Stimulated activated CD4-positive, alpha-beta T cell treated with anti-CD3 and anti-CD28 coated beads, Interleukin-1b, Interleukin-23, amount 100 ng/mL, for 1 hour (primary cell): ENCODE results near the gene TOR2A.

ENCODE experiments used
- DNase-seq, 2 donors: peaks; one replicate each; pipeline ENCODE4 v3.0.0-alpha.2; 2020; ENCODE audit warnings: low read depth in 2 of 2

The TOR2A gene

DNA sequence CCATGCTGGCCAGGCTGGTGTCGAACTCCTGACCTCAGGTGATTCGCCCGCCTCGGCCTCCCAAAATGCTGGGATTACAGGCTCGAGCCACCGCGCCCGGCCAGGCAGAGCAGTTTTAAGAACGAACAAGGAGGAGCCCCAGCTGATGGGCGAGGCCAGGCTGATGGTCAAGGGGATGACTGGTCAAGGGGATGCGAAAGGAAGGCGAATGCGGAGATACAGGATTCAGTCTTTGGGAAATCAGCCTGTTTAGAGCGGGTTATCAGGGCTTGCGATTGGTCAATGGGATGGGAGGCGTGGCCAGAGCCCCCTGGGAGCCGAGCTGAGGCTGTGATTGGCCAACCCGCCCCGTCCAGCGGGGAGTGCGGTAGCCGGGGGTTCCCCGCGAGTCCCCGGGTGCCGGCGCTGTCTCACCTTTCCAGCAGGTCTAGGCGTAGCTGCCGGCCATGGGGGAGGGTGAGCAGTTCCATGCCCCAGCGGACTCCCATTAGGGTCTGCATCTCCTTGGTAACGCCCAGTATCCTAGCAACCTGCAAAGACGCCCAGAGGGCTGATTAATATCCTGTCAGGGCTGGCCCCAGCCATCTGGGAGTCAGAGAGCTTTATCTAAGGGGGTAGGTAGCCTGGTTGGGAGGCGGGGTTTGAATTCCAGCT, 7.5 kb upstream of the TOR2A start:
- no peak for DNase-seq

GRCh38 chr9:127741831-127742434, 6.8 kb upstream of the TOR2A start:
- DNase-seq, result no peak

DNA sequence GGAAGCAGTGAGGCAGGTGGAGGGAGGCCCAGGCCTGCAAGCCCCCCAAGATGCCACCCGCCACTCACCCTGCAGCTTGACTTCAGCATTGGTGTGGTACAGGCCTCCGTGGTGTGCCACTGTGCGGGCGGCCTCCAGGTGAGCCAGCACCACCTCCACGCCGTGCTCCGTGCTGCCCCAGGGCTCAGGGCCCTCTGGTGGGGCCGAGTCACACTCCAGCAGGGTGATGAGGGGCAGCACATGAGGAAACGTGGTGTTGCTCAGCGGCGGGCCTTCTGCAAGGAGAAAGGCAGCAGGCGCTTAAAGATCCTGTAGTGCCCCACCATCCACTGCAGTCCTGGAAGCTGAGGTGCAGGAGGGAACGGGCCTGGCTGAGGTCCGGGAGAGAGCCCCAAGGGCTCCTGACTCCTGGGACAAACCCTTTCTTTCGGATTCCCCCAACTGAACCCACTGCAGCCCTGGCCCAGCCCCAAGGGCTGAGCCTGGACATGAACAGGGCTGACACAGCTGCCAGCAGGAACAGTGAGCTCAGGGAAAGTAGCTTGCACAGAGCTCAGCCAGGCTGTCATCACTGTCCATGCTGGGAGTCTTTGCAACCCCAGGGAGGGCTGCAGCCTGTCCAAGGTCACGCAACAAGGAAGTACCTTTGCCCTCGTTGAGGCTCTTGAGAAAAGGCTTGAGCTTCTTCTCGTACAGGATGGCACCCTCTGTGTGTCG, 4.7 kb upstream of the TOR2A start:
- no peak for DNase-seq

DNA sequence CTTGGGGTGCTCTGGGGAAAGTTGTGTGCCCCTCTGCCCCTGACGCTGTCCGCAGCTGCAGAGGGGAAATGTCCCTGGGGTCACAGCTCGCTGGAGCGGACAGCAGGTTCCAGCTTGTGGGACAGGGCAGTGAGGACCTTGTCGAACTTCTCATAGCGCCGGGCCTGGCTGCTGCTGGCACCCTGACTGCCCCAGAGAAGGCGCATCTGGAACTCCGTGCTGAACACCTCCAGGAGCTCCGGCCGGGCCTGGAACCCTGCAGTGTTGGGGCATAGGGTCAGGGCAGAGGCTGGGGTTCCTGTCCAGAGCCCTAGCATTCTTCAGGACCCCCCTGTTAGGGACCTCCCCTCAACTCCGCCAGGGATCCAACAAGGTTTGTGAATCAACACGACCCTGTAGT, 3.6 kb upstream of the TOR2A start:
- DNase-seq, result no peak

- DNase-seq, result no peak
Observed at GRCh38 chr9:127735530-127736185, 564 bp upstream of the TOR2A start.

DNA sequence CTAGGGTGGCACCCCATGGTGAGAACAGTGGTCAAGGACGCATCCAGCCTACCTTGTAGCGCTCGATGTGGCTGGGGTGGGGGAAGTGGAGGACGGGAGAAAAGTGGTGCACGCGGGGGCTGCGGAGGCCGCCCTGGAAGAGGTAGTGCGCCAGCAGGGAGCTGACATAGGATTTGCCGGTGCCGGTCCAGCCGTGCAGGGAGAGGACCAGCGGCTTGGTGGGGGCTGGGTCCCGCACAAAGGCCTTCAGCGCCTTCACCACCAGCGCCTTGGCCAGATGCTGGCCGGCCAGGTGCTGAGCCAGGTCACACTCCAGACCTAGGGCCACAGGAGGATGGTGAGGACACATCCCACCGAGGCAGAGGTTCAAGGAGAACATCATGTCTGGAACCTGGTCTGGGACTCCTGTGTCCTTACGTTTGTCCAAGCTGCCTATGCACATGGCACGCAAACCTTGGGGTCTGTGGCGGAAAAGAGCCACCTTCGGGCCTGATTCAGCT, 797 bp downstream of the TOR2A start:
- no peak for DNase-seq

GRCh38 chr9:127733614-127734013, 1.5 kb downstream of the TOR2A start:
- DNase-seq, result no peak

- no peak for DNase-seq
Observed at GRCh38 chr9:127732444-127732843, 2.6 kb downstream of the TOR2A start.

GRCh38 chr9:127731938-127732337, 3.2 kb downstream of the TOR2A start:
- no peak for DNase-seq

- DNase-seq, result no peak
Observed at GRCh38 chr9:127730799-127731410, 4.2 kb downstream of the TOR2A start.

DNA sequence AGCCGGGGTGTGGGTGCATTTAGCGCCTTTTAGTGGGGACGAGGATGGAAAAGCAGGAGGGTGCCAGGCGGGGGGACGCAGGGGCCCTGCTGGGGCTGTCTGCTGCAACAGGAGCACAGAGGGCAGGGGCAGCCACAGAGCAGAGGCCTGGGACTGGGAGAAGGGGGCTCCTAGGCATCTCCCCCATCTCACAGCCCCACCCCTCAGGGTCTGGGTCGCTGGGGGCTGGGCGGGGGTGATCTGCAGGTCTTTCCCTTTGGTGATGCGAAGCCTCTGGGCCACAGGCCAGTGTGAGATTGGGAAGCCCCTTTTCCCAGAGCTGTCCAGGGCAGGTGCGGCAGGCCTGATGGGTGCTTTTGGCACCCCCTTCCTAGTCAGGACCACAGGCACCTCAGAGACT, 4.8 kb downstream of the TOR2A start:
- no peak for DNase-seq

DNA sequence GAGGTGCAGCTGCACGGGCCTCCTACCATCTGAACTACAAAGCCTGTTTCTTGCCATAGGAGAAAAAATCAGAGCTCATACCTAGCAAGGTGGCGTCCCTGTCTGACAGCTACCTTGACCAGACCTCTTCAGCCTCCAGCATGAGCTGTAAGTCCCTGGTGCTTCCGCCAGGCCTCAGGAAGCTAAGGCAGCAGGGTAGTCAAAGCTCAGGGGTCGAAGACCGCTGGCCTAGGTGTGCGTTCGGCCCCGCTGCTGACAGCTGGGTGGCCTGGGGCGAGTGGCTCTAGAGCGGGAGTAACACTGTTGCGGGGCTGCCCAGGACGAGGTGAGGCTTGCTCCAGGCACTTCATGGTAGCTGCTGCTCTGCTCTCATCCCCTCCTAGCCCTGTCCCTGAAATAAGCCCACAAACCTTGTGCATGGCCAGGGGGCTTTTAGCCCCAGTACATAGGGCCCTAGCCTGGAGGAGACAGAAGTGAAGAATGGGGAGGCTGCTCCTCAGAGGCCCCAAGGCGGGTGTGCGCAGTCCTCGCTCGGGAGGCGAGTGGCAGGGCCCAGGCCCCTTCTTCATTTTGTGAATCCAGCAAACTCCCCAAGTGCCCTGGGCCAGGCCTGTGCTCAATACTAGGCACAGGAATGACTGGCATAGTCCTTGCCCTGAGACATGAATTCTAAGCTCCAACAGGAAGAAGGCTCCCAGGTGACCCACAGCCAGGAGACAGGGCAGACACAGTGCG, 5.4 kb downstream of the TOR2A start:
- DNase-seq, result no peak

GRCh38 chr9:127728808-127729207, 6.3 kb downstream of the TOR2A start:
- no peak for DNase-seq

- DNase-seq, result no peak
Observed at GRCh38 chr9:127726871-127727270, 8.2 kb downstream of the TOR2A start.

GRCh38 chr9:127724012-127724411, 11.1 kb downstream of the TOR2A start:
- DNase-seq, result no peak

DNA sequence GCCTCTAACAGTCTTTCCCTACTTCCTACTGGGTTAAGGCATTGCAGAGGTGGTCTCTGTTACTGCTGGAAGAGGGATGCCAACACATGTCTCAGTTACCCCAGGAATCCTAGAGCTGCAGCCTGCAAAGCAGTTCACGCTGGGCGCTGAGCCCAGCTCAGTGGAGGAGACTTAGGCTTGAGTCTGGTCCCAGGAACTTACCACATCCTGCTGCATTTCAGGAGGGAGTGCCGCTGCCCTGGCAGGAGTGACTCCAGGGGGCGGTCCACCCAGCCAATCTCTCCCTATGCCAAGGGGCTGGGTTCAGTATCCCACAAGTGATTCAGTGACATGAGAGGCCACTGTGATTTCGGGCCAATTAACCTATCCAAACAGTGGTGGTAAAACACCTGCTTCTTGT, 11.7 kb downstream of the TOR2A start:
- no peak for DNase-seq

DNA sequence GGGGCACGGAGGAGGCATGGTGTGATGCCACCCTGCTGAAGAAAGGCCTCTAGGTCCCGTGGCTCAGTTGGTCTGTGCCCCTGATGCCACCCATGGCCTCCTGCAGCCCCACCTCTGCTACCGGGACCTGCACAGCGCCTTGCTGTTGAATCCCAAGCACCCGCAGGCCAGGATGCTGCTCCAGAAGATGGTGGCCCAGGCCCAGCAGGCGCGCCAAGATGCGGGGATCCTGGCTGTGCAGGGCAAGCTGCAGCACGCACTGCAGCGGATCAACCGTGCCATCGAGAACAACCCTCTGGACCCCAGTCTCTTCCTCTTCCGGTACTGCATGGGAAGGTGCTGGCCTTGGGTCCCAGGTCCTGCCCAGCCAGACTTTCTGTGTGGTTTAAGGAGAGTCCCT, 12.1 kb downstream of the TOR2A start:
- DNase-seq, result no peak

- no peak for DNase-seq
Observed at GRCh38 chr9:127722055-127722745, 12.9 kb downstream of the TOR2A start.

DNA sequence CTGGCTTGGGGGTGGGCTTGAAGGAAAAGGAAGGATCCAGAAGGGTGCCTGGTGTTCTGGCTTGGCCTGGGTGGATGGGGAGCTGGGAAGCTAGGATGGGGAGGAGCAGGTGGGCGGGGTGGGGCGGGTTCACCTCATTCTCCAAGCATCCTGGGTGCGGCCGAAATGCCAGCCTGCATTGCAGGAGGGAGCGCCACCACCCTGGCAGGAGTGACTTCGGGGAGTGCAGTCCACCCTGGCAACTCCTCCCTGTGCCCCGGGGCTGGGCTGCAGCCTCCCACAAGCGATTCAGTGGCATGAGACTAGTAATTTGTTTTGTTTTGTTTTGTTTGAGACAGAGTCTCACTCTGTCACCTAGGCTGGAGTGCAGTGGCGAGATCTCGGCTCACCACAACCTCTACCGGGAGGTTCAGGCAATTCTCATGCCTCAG, 13.7 kb downstream of the TOR2A start:
- no peak for DNase-seq

GRCh38 chr9:127720865-127721227, 14.2 kb downstream of the TOR2A start:
- DNase-seq, result no peak
